EL (cell line): ENCODE results near the gene MRPS14.
A peak's percentile ranks its signal among the peaks of the same experiment; 100 is the strongest.

Experiments used
- DNase-seq: peaks from one replicate; pipeline ENCODE4 v3.0.0-alpha.2; 2016

MRPS14 gene

GRCh38 chr1:174976436-174977108 lies 46.7 kb downstream of the MRPS14 start:
- peak; percentile 46 for DNase-seq

- DNase-seq: no peak
Observed at GRCh38 chr1:174975764-174976163, 47.5 kb downstream of the MRPS14 start.

GRCh38 chr1:174974711-174975119 lies 48.5 kb downstream of the MRPS14 start:
- no peak for DNase-seq

- DNase-seq: no peak
Observed at GRCh38 chr1:174971902-174972301, 51.3 kb downstream of the MRPS14 start.

- DNase-seq: no peak
Observed at GRCh38 chr1:174971466-174971865, 51.8 kb downstream of the MRPS14 start.

GRCh38 chr1:174969977-174970376 lies 53.2 kb downstream of the MRPS14 start:
- DNase-seq: no peak

GRCh38 chr1:174968750-174969244 lies 54.4 kb downstream of the MRPS14 start:
- DNase-seq: peak; percentile 52

GRCh38 chr1:174967845-174968705 lies 55.1 kb downstream of the MRPS14 start:
- no peak for DNase-seq

- DNase-seq: no peak
Observed at GRCh38 chr1:174966008-174966572, 57.1 kb downstream of the MRPS14 start.

- no peak for DNase-seq
Observed at GRCh38 chr1:174965362-174966007, 57.7 kb downstream of the MRPS14 start.

GRCh38 chr1:174964972-174965361 lies 58.3 kb downstream of the MRPS14 start:
- no peak for DNase-seq

GRCh38 chr1:174964261-174964971 lies 58.8 kb downstream of the MRPS14 start:
- no peak for DNase-seq

- no peak for DNase-seq
Observed at GRCh38 chr1:174963529-174964125, 59.6 kb downstream of the MRPS14 start.
